IMR-90 (cell line): ENCODE data around the gene RNASEH2B. TPM values are rescaled to one million over a fixed set of nuclear protein-coding genes. Genes with fewer than 3 reads are reported as not detected.

Experiments
- ATAC-seq: fragments of 200-7000 bp; cut with Tn5 transposase; 2 replicates; pipeline ENCODE4 v1.9.1; 2020; ENCODE audit warnings: low read depth, mild to moderate bottlenecking, moderate library complexity
- BruUV-seq: library from RNA; stranded (reverse); fragments of 400-500 nt; replicated peaks from 2 replicates; lab custom pipeline; 2021; lab: Mats Ljungman, UMichigan
- CTCF ChIA-PET: fragments of 300-600 bp; formaldehyde crosslinking; extraction: SDS; loops from one replicate; lab custom pipeline; 2021; ENCODE audit warnings: antibody characterized with exemption; lab: Yijun Ruan, JAX
- POLR2A ChIA-PET: fragments of 300-600 bp; sonication (Branson Sonifier 250); formaldehyde crosslinking; loops from one replicate; lab custom pipeline; 2022; ENCODE audit warnings: antibody characterized with exemption; ENCODE audit not compliant: unreplicated experiment; lab: Charles Lee
- DNase-seq: peaks from one replicate; pipeline ENCODE4 v3.0.0; 2013
- H2AFZ ChIP-seq: replicated peaks from 2 replicates; pipeline ENCODE3; 2013; ENCODE audit warnings: low read length, mild to moderate bottlenecking; ENCODE audit not compliant: poor library complexity
- H2AK5ac ChIP-seq: 2 replicates; pipeline ENCODE4 v1.6.1; 2013; ENCODE audit warnings: low read depth, low read length, inconsistent platforms
- H2AK9ac ChIP-seq: replicated peaks from 2 replicates; pipeline ENCODE3; 2013; ENCODE audit warnings: mild to moderate bottlenecking, low read depth, low read length, moderate library complexity; ENCODE audit not compliant: poor library complexity
- H2BK120ac ChIP-seq: 2 replicates; pipeline ENCODE4 v1.6.1; 2013; ENCODE audit warnings: low read depth, low read length, inconsistent platforms
- H2BK15ac ChIP-seq: 3 replicates; pipeline ENCODE4 v1.6.1; 2013; ENCODE audit warnings: low read depth, low read length, inconsistent platforms
- H2BK20ac ChIP-seq: 2 replicates; pipeline ENCODE4 v1.6.1; 2013; ENCODE audit warnings: low read depth, mild to moderate bottlenecking, inconsistent platforms, low read length, moderate library complexity
- H2BK5ac ChIP-seq: 2 replicates; pipeline ENCODE4 v1.6.1; 2013; ENCODE audit warnings: mild to moderate bottlenecking, low read depth, low read length, inconsistent platforms; ENCODE audit not compliant: poor library complexity, severe bottlenecking
- H3K14ac ChIP-seq: replicated peaks from 2 replicates; pipeline ENCODE4 v1.6.1; 2013; ENCODE audit warnings: low read depth, low read length, inconsistent platforms
- H3K18ac ChIP-seq: 2 replicates; pipeline ENCODE4 v1.6.1; 2013; ENCODE audit warnings: low read depth, low read length, control low read depth
- H3K23ac ChIP-seq: 2 replicates; pipeline ENCODE4 v1.6.1; 2013; ENCODE audit warnings: low read depth, low read length, inconsistent platforms
- H3K27ac ChIP-seq: 2 replicates; pipeline ENCODE4 v1.5.1; 2013; ENCODE audit warnings: mild to moderate bottlenecking, control low read depth, low read length; ENCODE audit not compliant: insufficient read depth
- H3K27me3 ChIP-seq: 2 replicates; pipeline ENCODE4 v1.6.1; 2013; ENCODE audit warnings: low read length; ENCODE audit not compliant: control insufficient read depth, insufficient read depth
- H3K36me3 ChIP-seq: 2 replicates; pipeline ENCODE4 v1.6.1; 2013; ENCODE audit warnings: low read length, mixed read lengths; ENCODE audit not compliant: control insufficient read depth, insufficient read depth
- H3K4ac ChIP-seq: 2 replicates; pipeline ENCODE4 v1.6.1; 2013; ENCODE audit warnings: low read depth, low read length, inconsistent platforms
- H3K4me1 ChIP-seq: 2 replicates; pipeline ENCODE4 v1.6.1; 2013; ENCODE audit warnings: low read length, mixed read lengths; ENCODE audit not compliant: control insufficient read depth, insufficient read depth
- H3K4me2 ChIP-seq: 2 replicates; pipeline ENCODE4 v1.6.1; 2013; ENCODE audit warnings: low read depth, mild to moderate bottlenecking, control low read depth, low read length, moderate library complexity
- H3K4me3 ChIP-seq: 2 replicates; pipeline ENCODE4 v1.5.1; 2013; ENCODE audit warnings: low read depth, mild to moderate bottlenecking, control low read depth, low read length, moderate library complexity; ENCODE audit not compliant: insufficient read depth
- H3K56ac ChIP-seq: 2 replicates; pipeline ENCODE4 v1.6.1; 2013; ENCODE audit warnings: low read length, inconsistent platforms; ENCODE audit not compliant: insufficient read depth; ENCODE audit errors: extremely low read depth
- H3K79me1 ChIP-seq, 2 experiments: 2 replicates each; pipeline ENCODE4 v1.6.1; 2013; ENCODE audit warnings: low read length in 2 of 2, inconsistent platforms in 1 of 2, low read depth in 1 of 2
- H3K9ac ChIP-seq: 2 replicates; pipeline ENCODE4 v1.6.1; 2013; ENCODE audit warnings: low read depth, low read length, control low read depth
- H3K9me1 ChIP-seq: 2 replicates; pipeline ENCODE4 v1.6.1; 2013; ENCODE audit warnings: low read length, inconsistent platforms; ENCODE audit not compliant: insufficient read depth
- H3K9me3 ChIP-seq: 2 replicates; pipeline ENCODE4 v1.6.1; 2013; ENCODE audit warnings: low read length; ENCODE audit not compliant: control insufficient read depth, insufficient read depth
- H4K20me1 ChIP-seq: 2 replicates; pipeline ENCODE4 v1.6.1; 2013; ENCODE audit warnings: low read length, inconsistent platforms; ENCODE audit not compliant: insufficient read depth
- H4K5ac ChIP-seq: 2 replicates; pipeline ENCODE4 v1.6.1; 2013; ENCODE audit warnings: mild to moderate bottlenecking, low read depth, low read length, control low read depth
- H4K8ac ChIP-seq, 2 experiments: 2 replicates each; pipeline ENCODE4 v1.6.1; 2013; ENCODE audit warnings: low read depth in 2 of 2, low read length in 2 of 2, control low read depth in 1 of 2, inconsistent platforms in 1 of 2
- H4K91ac ChIP-seq: 2 replicates; pipeline ENCODE4 v1.6.1; 2013; ENCODE audit warnings: low read depth, low read length, inconsistent platforms; ENCODE audit not compliant: insufficient read depth
- BHLHE40 ChIP-seq: fragments of 150-350 bp; IDR thresholded peaks from 2 replicates; pipeline ENCODE4 v1.6.1; 2016; ENCODE audit warnings: mild to moderate bottlenecking, low read depth, low read length
- CEBPB ChIP-seq: IDR thresholded peaks from 2 replicates; pipeline ENCODE4 v1.6.1; 2012; ENCODE audit warnings: low read depth, low read length, improper control_type of control experiment
- CHD1 ChIP-seq: IDR thresholded peaks from 2 replicates; pipeline ENCODE4 v1.6.1; 2012; ENCODE audit warnings: low read depth, low read length, improper control_type of control experiment
- CTCF ChIP-seq: conservative IDR thresholded peaks from 2 replicates; pipeline ENCODE4 v1.5.1; 2012; ENCODE audit warnings: mild to moderate bottlenecking, low read depth, low read length, improper control_type of control experiment
- ELK1 ChIP-seq: fragments of 150-350 bp; IDR thresholded peaks from 2 replicates; pipeline ENCODE4 v1.6.1; 2016; ENCODE audit warnings: low read depth, mild to moderate bottlenecking, low read length, moderate library complexity, borderline replicate concordance
- FOS ChIP-seq: fragments of 150-350 bp; IDR thresholded peaks from 2 replicates; pipeline ENCODE4 v1.6.1; 2016; ENCODE audit warnings: low read depth, low read length
- MAFK ChIP-seq: IDR thresholded peaks from 2 replicates; pipeline ENCODE4 v1.6.1; 2012; ENCODE audit warnings: low read depth, low read length, improper control_type of control experiment
- MXI1 ChIP-seq: IDR thresholded peaks from 2 replicates; pipeline ENCODE4 v1.6.1; 2012; ENCODE audit warnings: low read depth, mild to moderate bottlenecking, low read length, moderate library complexity, borderline replicate concordance
- NFE2L2 ChIP-seq: fragments of 150-350 bp; IDR thresholded peaks from 2 replicates; pipeline ENCODE4 v1.6.1; 2016; ENCODE audit warnings: low read depth, mild to moderate bottlenecking, low read length
- POLR2A ChIP-seq: IDR thresholded peaks from 2 replicates; pipeline ENCODE4 v1.6.1; 2012; ENCODE audit warnings: mild to moderate bottlenecking, low read depth, low read length
- RAD21 ChIP-seq: IDR thresholded peaks from 2 replicates; pipeline ENCODE4 v1.6.1; 2012; ENCODE audit warnings: low read length, improper control_type of control experiment
- RCOR1 ChIP-seq: IDR thresholded peaks from 2 replicates; pipeline ENCODE4 v1.6.1; 2012; ENCODE audit warnings: mild to moderate bottlenecking, low read length, improper control_type of control experiment; ENCODE audit not compliant: insufficient replicate concordance
- RFX5 ChIP-seq: IDR thresholded peaks from 2 replicates; pipeline ENCODE4 v1.8.0; 2012; ENCODE audit warnings: low read depth, mild to moderate bottlenecking, low read length, moderate library complexity
- SMC3 ChIP-seq: fragments of 150-350 bp; IDR thresholded peaks from 2 replicates; pipeline ENCODE4 v1.6.1; 2016; ENCODE audit warnings: low read depth, mild to moderate bottlenecking, antibody characterized with exemption, low read length, moderate library complexity
- USF2 ChIP-seq: fragments of 150-350 bp; IDR thresholded peaks from 2 replicates; pipeline ENCODE4 v1.6.1; 2017; ENCODE audit warnings: mild to moderate bottlenecking, antibody characterized with exemption, low read length, low read depth
- WGBS, 2 experiments: methylation state at CpG; one replicate each; pipeline versions ENCODE4 v1.1.5 to v1.1.7; 2013; ENCODE audit warnings: missing lambda C conversion rate in 2 of 2; ENCODE audit not compliant: insufficient read length in 1 of 2; ENCODE audit errors: extremely low coverage in 2 of 2; 5-methylcytosine and 5-hydroxymethylcytosine counted together
- dilution Hi-C: fragments of 300-500 bp; cut with HindIII; formaldehyde crosslinking; loops from one replicate; pipeline ENCODE4 v1.14.3; 2018; ENCODE audit warnings: low sequenced_read_pairs; ENCODE audit not compliant: unreplicated experiment
- in situ Hi-C: fragments of 300-500 bp; cut with MboI; formaldehyde crosslinking; loops from 3 replicates; pipeline ENCODE4 v1.14.3; 2019; ENCODE audit warnings: low sequenced_read_pairs, inconsistent platforms, mixed read lengths
- intact Hi-C: fragments of 100-400 bp; cut with micrococcal nuclease; formaldehyde crosslinking; loops from 2 replicates; pipeline ENCODE4 v1.10.0; 2022
- polyA plus RNA-seq, 3 experiments: library from polyadenylated mRNA; depleted of rRNA; stranded (reverse); fragments of >200 nt; gene quantifications; 2 replicates each; pipeline ENCODE4 v1.2.3, GENCODE V29; 2012; ENCODE audit warnings: low replicate concordance in 1 of 3
- total RNA-seq: library from RNA; depleted of rRNA; stranded (reverse); fragments of >200 nt; gene quantifications from 2 replicates; pipeline ENCODE4 v1.2.3, GENCODE V29; 2012

The RNASEH2B gene
- total and polyA plus RNA-seq, 2 of the 4 experiments (the other 2 are of a cell fraction), result 11.2 to 14.2 TPM

GRCh38 chr13:50990818-50991506, 81.4 kb downstream of the RNASEH2B start:
- BruUV-seq, result no TSS peak
- Histone ChIP-seq H3K4me2 (peak overlapping the region; percentile 38; the same call in 1 of the 2 replicates), H2BK20ac (no peak overlapping the region), H3K36me3 (no peaks in the 10 kb centered on the region), H3K9me3 (no peaks in the 10 kb centered on the region), H3K9ac (no peak overlapping the region; the same call in 1 of the 2 replicates), H3K27me3 (peaks cover 10% of the 10 kb centered on the region), H2AFZ (peak overlapping the region; percentile 66), H3K14ac (no peak overlapping the region), H4K5ac (no peak overlapping the region; the same call in 1 of the 2 replicates), H2BK5ac (no peak overlapping the region), H3K4me3 (no peak overlapping the region), H3K9me1 (no peaks in the 10 kb centered on the region), H3K23ac (no peak overlapping the region), H3K4me1 (peaks cover 4% of the 10 kb centered on the region; the same call in 1 of the 2 replicates), H2AK5ac (no peak overlapping the region), H2AK9ac (peak overlapping the region; percentile 15), H3K4ac (no peak overlapping the region), H3K27ac (no peak overlapping the region), H4K8ac (no peak overlapping the region), H3K56ac (no peak overlapping the region), H3K18ac (no peak overlapping the region; the same call in 1 of the 2 replicates), H2BK15ac (no peak overlapping the region), H2BK120ac (no peak overlapping the region), H3K79me1 (no peaks in the 10 kb centered on the region), H4K91ac (no peak overlapping the region), H4K20me1 (no peaks in the 10 kb centered on the region)
- POLR2A ChIA-PET, result no interaction called here
- TF ChIP-seq MAFK, result no peak
- TF ChIP-seq USF2, result peak; percentile 79
- no peak for TF ChIP-seq POLR2A
- no peak for TF ChIP-seq MXI1
- no peak for TF ChIP-seq RFX5
- TF ChIP-seq CEBPB, result no peak
- peak; percentile 94 for TF ChIP-seq BHLHE40
- TF ChIP-seq ELK1, result no peak
- TF ChIP-seq CHD1, result no peak
- no peak for TF ChIP-seq RAD21
- no peak for TF ChIP-seq NFE2L2
- TF ChIP-seq FOS, result no peak
- TF ChIP-seq RCOR1, result no peak
- no peak for TF ChIP-seq SMC3
- TF ChIP-seq CTCF, result no peak
- dilution Hi-C loops, result no loop called here
- DNase-seq (peak; percentile 69), ATAC-seq (peak; percentile 96)
- intact Hi-C loops, result no loop called here
- WGBS, 2 experiments, result 20% methylated on average over 1 of the region's 22 CpGs; no CpG with 5 or more reads in 1 of the 2 experiments
- CTCF ChIA-PET, result no interaction called here
- in situ Hi-C loops, result no loop called here
